SU-DHL-6 (cell line): ENCODE results near the gene RAB8A.

Experiments
- CTCF ChIP-seq: fragments of 200-600 bp; sonication (generic); IDR thresholded peaks from one replicate; pipeline ENCODE4 v1.5.1; 2017; ENCODE audit warnings: antibody characterized with exemption, mild to moderate bottlenecking, low read length, moderate library complexity; ENCODE audit not compliant: insufficient read depth, poor library complexity, severe bottlenecking
- EZH2phosphoT487 ChIP-seq: fragments of 200-600 bp; sonication (generic), shearing (Covaris generic); conservative IDR thresholded peaks from 2 replicates; pipeline ENCODE4 v1.6.1; 2018; ENCODE audit warnings: mild to moderate bottlenecking, antibody characterized with exemption, low read length, moderate library complexity, mixed read lengths

GRCh38 chr19:16073481-16073880 is 38.2 kb upstream of the RAB8A start:
- no peak for TF ChIP-seq CTCF
- TF ChIP-seq EZH2phosphoT487 = no peak
